ENCODE results near the gene HDAC6. TPM values are rescaled to one million over a fixed set of nuclear protein-coding genes. Genes with fewer than 3 reads are reported as not detected.

The HDAC6 gene
- 147 TPM for total RNA-seq

GRCh38 chrX:48801280-48802088 is at the start of gene HDAC6:
Gene HDAC6, plus strand, starts transcription at chrX:48802067. Its CDS starts 626 bp downstream, at chrX:48802693.

GRCh38 chrX:48761674-48762471 is 40.0 kb upstream of the HDAC6 start, which contains the start of gene GLOD5:
Gene GLOD5, plus strand, starts transcription at chrX:48761747. Its CDS starts 44 bp downstream, at chrX:48761791.

GRCh38 chrX:48786341-48786800 is 15.5 kb upstream of the HDAC6 start, which contains the start of gene GATA1:
Gene GATA1, plus strand, starts transcription at chrX:48786590. Its CDS starts 4,520 bp downstream, at chrX:48791110.

GRCh38 chrX:48826135-48826875 is 24.4 kb downstream of the HDAC6 start, which contains the start of gene ERAS:
Gene ERAS, plus strand, starts transcription at chrX:48826513. Its CDS starts 2,611 bp downstream, at chrX:48829124.

GRCh38 chrX:48835524-48836329 is 33.9 kb downstream of the HDAC6 start, which contains the start of gene PCSK1N:
Gene PCSK1N, minus strand, starts transcription at chrX:48835610. Its CDS starts 78 bp downstream, at chrX:48835532.

Other genes starting within 250 kb of the HDAC6 start
- gene RBM3, start 227.6 kb upstream of the HDAC6 start, total RNA-seq, result 124 TPM
- 83.1 TPM for gene WDR13, start 204.6 kb upstream of the HDAC6 start, total RNA-seq
- gene WAS, start 118.3 kb upstream of the HDAC6 start, total RNA-seq, result 3.5 TPM
- gene SUV39H1, start 105.3 kb upstream of the HDAC6 start, total RNA-seq, result 4.3 TPM
- gene GLOD5, start 40.3 kb upstream of the HDAC6 start, total RNA-seq, result not detected
- gene GATA1, start 15.5 kb upstream of the HDAC6 start, total RNA-seq, result 0.44 TPM
- not detected for gene ERAS, start 24.4 kb downstream of the HDAC6 start, total RNA-seq
- 46.4 TPM for gene PCSK1N, start 33.5 kb downstream of the HDAC6 start, total RNA-seq
- 36.3 TPM for gene TIMM17B, start 95.7 kb downstream of the HDAC6 start, total RNA-seq
- gene PQBP1, start 95.9 kb downstream of the HDAC6 start, total RNA-seq, result 53.1 TPM
- 9.0 TPM for gene SLC35A2, start 109.6 kb downstream of the HDAC6 start, total RNA-seq
- 8.4 TPM for gene PIM2, start 117.0 kb downstream of the HDAC6 start, total RNA-seq
- 35.0 TPM for gene OTUD5, start 155.5 kb downstream of the HDAC6 start, total RNA-seq
- gene KCND1, start 169.8 kb downstream of the HDAC6 start, total RNA-seq, result 3.6 TPM
- 46.4 TPM for gene GRIPAP1, start 200.2 kb downstream of the HDAC6 start, total RNA-seq
- gene TFE3, start 241.3 kb downstream of the HDAC6 start, total RNA-seq, result 26.9 TPM